WERI-Rb-1 (cell line): ENCODE results near the gene TOR1AIP2.

Experiments used
- DNase-seq: peaks from one replicate; pipeline ENCODE4 v3.0.0-alpha.2; 2020
- H3K27ac ChIP-seq: fragments of 250-450 bp; sonication (Bioruptor Pico); 2 replicates; pipeline ENCODE4 v1.5.1; 2020; ENCODE audit warnings: mild to moderate bottlenecking, moderate library complexity
- H3K27me3 ChIP-seq: fragments of 250-450 bp; sonication (Bioruptor Pico); 2 replicates; pipeline ENCODE4 v1.5.1; 2021; ENCODE audit warnings: mild to moderate bottlenecking, low read depth, moderate library complexity; ENCODE audit not compliant: insufficient read depth, severe bottlenecking
- H3K36me3 ChIP-seq: fragments of 250-450 bp; sonication (Bioruptor Pico); 2 replicates; pipeline ENCODE4 v1.5.1; 2020; ENCODE audit warnings: mild to moderate bottlenecking, moderate library complexity
- H3K4me3 ChIP-seq: 2 replicates; pipeline ENCODE4 v1.5.1; 2011; ENCODE audit warnings: low read depth, mild to moderate bottlenecking, control low read depth, low read length
- H3K9me3 ChIP-seq: fragments of 250-450 bp; sonication (Bioruptor Pico); 2 replicates; pipeline ENCODE4 v1.5.1; 2021; ENCODE audit warnings: mild to moderate bottlenecking, moderate library complexity; ENCODE audit not compliant: severe bottlenecking
- CTCF ChIP-seq: IDR thresholded peaks from 2 replicates; pipeline ENCODE4 v1.5.1; 2011; ENCODE audit warnings: low read depth, mild to moderate bottlenecking, control low read depth, inconsistent platforms, low read length

TOR1AIP2 gene

DNA sequence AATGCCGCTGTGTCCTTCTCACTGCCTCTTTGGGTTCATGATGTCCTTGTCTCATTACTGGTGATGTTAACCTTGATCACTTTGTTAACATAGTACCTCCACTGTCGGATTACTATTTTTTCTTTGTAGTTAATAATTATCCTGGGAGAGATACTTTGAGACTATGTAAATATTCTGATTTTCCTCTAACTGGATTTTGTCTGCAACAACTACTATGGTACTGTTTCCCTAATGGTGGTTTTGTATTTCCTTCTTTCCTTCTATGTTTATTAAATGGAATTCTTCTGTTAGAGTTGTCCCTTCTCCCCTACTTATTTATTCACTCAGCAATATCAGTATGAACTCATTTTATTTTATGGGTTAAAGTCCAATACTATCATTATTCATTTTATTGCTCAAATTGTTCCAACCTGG is 4.2 kb downstream of the TOR1AIP2 start:
- Histone ChIP-seq H3K4me3 (no peak overlapping the region), H3K27me3 (no peaks in the 10 kb centered on the region), H3K27ac (no peak overlapping the region), H3K9me3 (no peaks in the 10 kb centered on the region), H3K36me3 (peaks cover 49% of the 10 kb centered on the region)
- no peak for TF ChIP-seq CTCF
- no peak for DNase-seq

DNA sequence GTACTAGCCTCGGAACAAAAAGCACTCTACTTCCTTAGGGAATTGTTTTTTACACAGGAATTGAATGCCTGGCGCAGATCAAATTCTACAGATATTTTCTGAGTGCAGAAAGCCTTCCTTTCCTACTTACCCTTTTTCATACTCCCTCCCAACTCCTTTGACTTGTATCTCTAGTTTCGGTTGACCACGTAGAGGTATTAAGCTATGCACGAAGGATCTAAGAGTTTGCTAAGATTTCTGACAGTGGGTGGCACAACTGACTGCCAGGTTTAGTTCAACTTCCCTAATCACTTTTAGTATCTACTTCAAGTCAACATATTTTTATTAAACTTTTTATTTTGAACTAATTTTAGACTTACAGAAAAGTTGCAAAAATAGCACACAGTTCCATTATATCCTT is 5.0 kb downstream of the TOR1AIP2 start:
- Histone ChIP-seq H3K9me3 (no peaks in the 10 kb centered on the region), H3K27ac (no peak overlapping the region), H3K36me3 (peaks cover 55% of the 10 kb centered on the region), H3K27me3 (no peaks in the 10 kb centered on the region), H3K4me3 (no peak overlapping the region)
- TF ChIP-seq CTCF, result no peak
- DNase-seq, result no peak

DNA sequence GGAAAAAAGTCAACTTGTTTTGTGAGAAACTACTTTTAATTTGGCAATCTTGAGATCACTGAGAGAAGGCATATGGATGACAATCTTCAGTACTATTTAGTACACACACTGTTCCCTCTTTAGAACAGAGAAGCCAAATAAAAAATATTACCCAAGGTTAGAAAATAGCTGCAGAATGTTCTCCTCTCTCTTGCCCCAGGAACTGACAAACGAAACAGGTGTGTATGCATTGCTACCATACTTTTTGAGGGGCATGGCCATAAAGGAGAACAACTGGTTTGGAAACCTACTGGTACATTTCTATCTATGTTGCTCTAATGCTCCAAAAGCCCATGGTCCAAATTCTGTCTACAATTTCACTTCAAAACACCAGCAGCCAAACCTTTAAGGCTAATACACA is 5.7 kb downstream of the TOR1AIP2 start:
- no peak for TF ChIP-seq CTCF
- no peak for DNase-seq
- no peaks in the 10 kb centered on the region for H3K9me3 ChIP-seq
- no peaks in the 10 kb centered on the region for H3K27me3 ChIP-seq
- peaks cover 61% of the 10 kb centered on the region for H3K36me3 ChIP-seq
- no peak overlapping the region for H3K4me3 ChIP-seq
- H3K27ac ChIP-seq, result no peak overlapping the region

GRCh38 chr1:179870870-179871269 is 6.7 kb downstream of the TOR1AIP2 start:
- Histone ChIP-seq H3K36me3 (peaks cover 62% of the 10 kb centered on the region), H3K27ac (no peak overlapping the region), H3K4me3 (no peak overlapping the region), H3K9me3 (no peaks in the 10 kb centered on the region), H3K27me3 (no peaks in the 10 kb centered on the region)
- TF ChIP-seq CTCF, result no peak
- DNase-seq, result no peak

DNA sequence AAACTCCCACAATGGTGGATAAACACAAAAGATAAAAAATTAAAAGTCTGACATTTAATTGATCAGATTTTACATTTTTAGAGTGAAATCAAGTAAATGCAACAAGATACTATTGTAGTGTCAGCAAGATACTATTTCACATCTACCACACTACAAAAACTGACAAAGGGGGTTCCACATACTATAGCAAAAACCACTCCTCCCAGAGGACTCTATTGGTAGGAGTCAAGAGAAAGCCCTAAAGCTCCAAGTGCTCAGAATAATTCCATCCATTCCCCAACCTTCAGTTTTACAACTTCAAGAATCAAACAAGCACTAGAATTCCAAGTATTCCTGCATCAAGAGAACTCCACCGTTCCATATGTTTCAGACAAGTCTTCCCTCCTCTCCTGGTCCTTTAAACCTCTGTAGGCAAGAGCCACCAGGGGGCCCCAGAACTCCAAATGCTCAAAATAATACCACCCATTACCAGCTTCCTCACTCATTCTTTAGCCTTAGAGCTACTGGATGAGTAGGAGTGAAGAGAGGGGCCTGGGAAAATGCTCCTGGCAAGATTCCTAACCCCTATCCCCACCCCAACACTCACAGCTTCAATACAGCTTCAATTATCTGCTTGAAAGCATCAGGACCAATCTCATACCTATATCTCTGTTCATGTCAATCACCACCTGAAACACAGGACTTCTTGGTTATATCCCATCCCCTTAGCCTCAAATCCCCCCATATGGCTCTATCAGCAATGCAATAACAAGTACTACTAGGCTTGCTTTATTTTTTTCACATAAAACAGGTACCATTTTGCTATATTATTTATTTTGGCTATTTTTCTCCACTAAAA is 9.9 kb downstream of the TOR1AIP2 start:
- H3K27me3 ChIP-seq, result no peaks in the 10 kb centered on the region
- H3K9me3 ChIP-seq, result no peaks in the 10 kb centered on the region
- peak; percentile 74 for TF ChIP-seq CTCF
- peak; percentile 67 for DNase-seq
- H3K4me3 ChIP-seq, result no peak overlapping the region
- peaks cover 52% of the 10 kb centered on the region for H3K36me3 ChIP-seq
- no peak overlapping the region for H3K27ac ChIP-seq

- H3K36me3 ChIP-seq, result peaks cover 57% of the 10 kb centered on the region
- no peak for TF ChIP-seq CTCF
- no peak for DNase-seq
Measured at GRCh38 chr1:179866616-179867015, 11.0 kb downstream of the TOR1AIP2 start.

More at GRCh38 chr1:179866616-179867015, 11.0 kb downstream of the TOR1AIP2 start:
- H3K9me3 ChIP-seq, result no peaks in the 10 kb centered on the region
- no peak overlapping the region for H3K27ac ChIP-seq
- H3K4me3 ChIP-seq, result no peak overlapping the region
- H3K27me3 ChIP-seq, result no peaks in the 10 kb centered on the region
